ENCODE measurements around the gene OGFR. TPM values are rescaled to one million over a fixed set of nuclear protein-coding genes. Genes with fewer than 3 reads are reported as not detected.

Gene OGFR
- total RNA-seq, 1 donor from 2014 or later: 96.5 TPM

GRCh38 chr20:62812907-62813200, 8.2 kb downstream of the OGFR start:
- H3K4me3 Mint-ChIP-seq (ENCODE audit: unreplicated experiment): no peak overlapping the region

GRCh38 chr20:62813588-62813987, 9.0 kb downstream of the OGFR start:
- H3K4me1 ChIP-seq (ENCODE audit: insufficient read depth, low read length): peaks cover 21% of the 10 kb centered on the region
- no peak overlapping the region for H3K27ac ChIP-seq (ENCODE audit: low read depth, low read length)
- H3K9me3 ChIP-seq (ENCODE audit: insufficient read depth, low read depth, low read length): no peaks in the 10 kb centered on the region
- Mint-ChIP-seq H3K9me3 (ENCODE audit: unreplicated experiment) (no peaks in the 10 kb centered on the region), H3K4me3 (ENCODE audit: unreplicated experiment) (no peak overlapping the region), H3K36me3 (ENCODE audit: low read depth, unreplicated experiment) (no peaks in the 10 kb centered on the region), H3K27ac (ENCODE audit: unreplicated experiment) (no peak overlapping the region), H3K4me1 (ENCODE audit: low read depth, unreplicated experiment) (peaks cover 17% of the 10 kb centered on the region), H3K27me3 (ENCODE audit: low read depth, unreplicated experiment) (no peaks in the 10 kb centered on the region)
- no peaks in the 10 kb centered on the region for H3K79me2 ChIP-seq (ENCODE audit: insufficient read depth, low read length)
- DNase-seq (ENCODE audit: low read depth) (no peak), FAIRE-seq (no peak)
- H3K36me3 ChIP-seq (ENCODE audit: insufficient read depth, low read length): peaks cover 7% of the 10 kb centered on the region
- H3K4me3 ChIP-seq (ENCODE audit: insufficient read depth, low read depth, low read length): no peak overlapping the region
- H2AFZ ChIP-seq (ENCODE audit: low read depth, low read length): no peak overlapping the region
- peaks cover 27% of the 10 kb centered on the region for H4K20me1 ChIP-seq (ENCODE audit: insufficient read depth, low read length)
- no peak for TF ChIP-seq EZH2 (IDR thresholded peaks at IDR 0.05; ENCODE audit: insufficient read depth, low read length)
- no peak overlapping the region for H3K9ac ChIP-seq (ENCODE audit: low read length)
- no peak overlapping the region for H3K4me2 ChIP-seq (ENCODE audit: low read length)
- H3K27me3 ChIP-seq (ENCODE audit: insufficient read depth, low read length): peaks cover 15% of the 10 kb centered on the region

More at GRCh38 chr20:62812907-62813200, 8.2 kb downstream of the OGFR start:
- no peaks in the 10 kb centered on the region for H3K9me3 Mint-ChIP-seq (ENCODE audit: unreplicated experiment)
- H3K79me2 ChIP-seq (ENCODE audit: insufficient read depth, low read length): peaks cover 4% of the 10 kb centered on the region
- DNase-seq (ENCODE audit: low read depth) (no peak), FAIRE-seq (no peak)
- peaks cover 34% of the 10 kb centered on the region for H4K20me1 ChIP-seq (ENCODE audit: insufficient read depth, low read length)
- H3K27ac Mint-ChIP-seq (ENCODE audit: unreplicated experiment): peak overlapping the region; percentile 12
- H3K27me3 ChIP-seq (ENCODE audit: insufficient read depth, low read length): peaks cover 15% of the 10 kb centered on the region
- no peak overlapping the region for H3K27ac ChIP-seq (ENCODE audit: low read depth, low read length)
- peaks cover 7% of the 10 kb centered on the region for H3K36me3 ChIP-seq (ENCODE audit: insufficient read depth, low read length)
- H3K4me1 Mint-ChIP-seq (ENCODE audit: low read depth, unreplicated experiment): peaks cover 15% of the 10 kb centered on the region
- H3K9me3 ChIP-seq (ENCODE audit: insufficient read depth, low read depth, low read length): no peaks in the 10 kb centered on the region
- TF ChIP-seq CTCF (IDR thresholded peaks at IDR 0.05; ENCODE audit: insufficient read depth, low read depth, low read length) (no peak), EZH2 (IDR thresholded peaks at IDR 0.05; ENCODE audit: insufficient read depth, low read length) (no peak)
- no peak overlapping the region for H2AFZ ChIP-seq (ENCODE audit: low read depth, low read length)
- no peak overlapping the region for H3K9ac ChIP-seq (ENCODE audit: low read length)
- H3K4me2 ChIP-seq (ENCODE audit: low read length): no peak overlapping the region
- peaks cover 2% of the 10 kb centered on the region for H3K36me3 Mint-ChIP-seq (ENCODE audit: low read depth, unreplicated experiment)
- H3K4me3 ChIP-seq (ENCODE audit: insufficient read depth, low read depth, low read length): no peak overlapping the region
- H3K27me3 Mint-ChIP-seq (ENCODE audit: low read depth, unreplicated experiment): no peaks in the 10 kb centered on the region
- peaks cover 17% of the 10 kb centered on the region for H3K4me1 ChIP-seq (ENCODE audit: insufficient read depth, low read length)

GRCh38 chr20:62814060-62814708, 9.5 kb downstream of the OGFR start:
- no peak overlapping the region for H3K4me2 ChIP-seq (ENCODE audit: low read length)
- Mint-ChIP-seq H3K36me3 (ENCODE audit: low read depth, unreplicated experiment) (no peaks in the 10 kb centered on the region), H3K4me3 (ENCODE audit: unreplicated experiment) (no peak overlapping the region), H3K9me3 (ENCODE audit: unreplicated experiment) (no peaks in the 10 kb centered on the region), H3K27me3 (ENCODE audit: low read depth, unreplicated experiment) (no peaks in the 10 kb centered on the region), H3K27ac (ENCODE audit: unreplicated experiment) (peak overlapping the region; percentile 26), H3K4me1 (ENCODE audit: low read depth, unreplicated experiment) (peaks cover 17% of the 10 kb centered on the region)
- no peak for FAIRE-seq
- DNase-seq (ENCODE audit: low read depth): no peak
- TF ChIP-seq EZH2 (IDR thresholded peaks at IDR 0.05; ENCODE audit: insufficient read depth, low read length): no peak
- TF ChIP-seq CTCF (IDR thresholded peaks at IDR 0.05; ENCODE audit: insufficient read depth, low read depth, low read length): no peak
- H2AFZ ChIP-seq (ENCODE audit: low read depth, low read length): no peak overlapping the region
- no peak overlapping the region for H3K9ac ChIP-seq (ENCODE audit: low read length)
- H3K36me3 ChIP-seq (ENCODE audit: insufficient read depth, low read length): peaks cover 5% of the 10 kb centered on the region
- H3K4me3 ChIP-seq (ENCODE audit: insufficient read depth, low read depth, low read length): no peak overlapping the region
- H3K9me3 ChIP-seq (ENCODE audit: insufficient read depth, low read depth, low read length): no peaks in the 10 kb centered on the region
- H4K20me1 ChIP-seq (ENCODE audit: insufficient read depth, low read length): peaks cover 24% of the 10 kb centered on the region
- H3K79me2 ChIP-seq (ENCODE audit: insufficient read depth, low read length): no peaks in the 10 kb centered on the region
- no peak overlapping the region for H3K27ac ChIP-seq (ENCODE audit: low read depth, low read length)
- peaks cover 15% of the 10 kb centered on the region for H3K27me3 ChIP-seq (ENCODE audit: insufficient read depth, low read length)
- peaks cover 26% of the 10 kb centered on the region for H3K4me1 ChIP-seq (ENCODE audit: insufficient read depth, low read length)

All from astrocyte (in vitro differentiated cells and primary cell).